Endothelial cell of umbilical vein (primary cell): ENCODE measurements around the gene ACTL8. TPM values are rescaled to one million over a fixed set of nuclear protein-coding genes. Genes with fewer than 3 reads are reported as not detected.

Source experiments
- BruUV-seq: library from RNA; stranded (reverse); fragments of 400-500 nt; replicated peaks from 2 replicates; lab custom pipeline; 2021; lab: Mats Ljungman, UMichigan
- CTCF ChIA-PET: fragments of 300-600, 350-600 bp; sonication (Branson Sonifier 250); formaldehyde crosslinking; loops from one replicate; lab custom pipeline; 2021; ENCODE audit warnings: antibody characterized with exemption, inconsistent platforms; lab: Charles Lee
- POLR2A ChIA-PET: fragments of 300-600, 350-600 bp; sonication (Branson Sonifier 250); formaldehyde crosslinking; loops from one replicate; lab custom pipeline; 2021; ENCODE audit warnings: antibody characterized with exemption, inconsistent platforms; lab: Charles Lee
- DNase-seq: peaks from one replicate; pipeline ENCODE4 v3.0.0-alpha.2; 2011; ENCODE audit warnings: low read depth, low spot score
- FAIRE-seq: peaks from 2 replicates; lab custom pipeline; 2011; peaks lifted over from hg19 to GRCh38; lab: Jason Lieb, UNC
- H2AFZ ChIP-seq: 2 replicates; pipeline ENCODE4 v1.6.0; 2012; ENCODE audit warnings: low read depth, low read length, control low read depth, inconsistent platforms
- H3K27ac ChIP-seq: 2 replicates; pipeline ENCODE4 v1.5.1; 2011; ENCODE audit warnings: low read depth, mild to moderate bottlenecking, control low read depth, low read length, moderate library complexity; ENCODE audit not compliant: insufficient read depth
- H3K27me3 ChIP-seq, 2 experiments: 2 replicates each; pipeline versions ENCODE4 v1.6.0 to v1.6.1; 2011; ENCODE audit warnings: low read length in 2 of 2, mixed read lengths in 1 of 2; ENCODE audit not compliant: control insufficient read depth in 2 of 2, insufficient read depth in 2 of 2
- H3K36me3 ChIP-seq, 2 experiments: 2 replicates in 1 of 2; 3 replicates in 1 of 2; pipeline ENCODE4 v1.5.1; 2011; ENCODE audit warnings: low read length in 2 of 2, mild to moderate bottlenecking in 1 of 2, moderate library complexity in 1 of 2; ENCODE audit not compliant: control insufficient read depth in 2 of 2, insufficient read depth in 2 of 2; ENCODE audit errors: extremely low read depth in 1 of 2
- H3K4me1 ChIP-seq: 3 replicates; pipeline ENCODE4 v1.5.1; 2011; ENCODE audit warnings: mild to moderate bottlenecking, low read length; ENCODE audit not compliant: control insufficient read depth, insufficient read depth; ENCODE audit errors: extremely low read depth
- H3K4me2 ChIP-seq: 2 replicates; pipeline ENCODE4 v1.6.1; 2011; ENCODE audit warnings: low read length, control low read depth, mixed read lengths; ENCODE audit not compliant: insufficient read depth
- H3K4me3 ChIP-seq, 3 experiments: fragments of 200-600 bp in 1 of 3; sonication (generic), shearing (Covaris generic) in 1 of 3; replicated peaks in 1 of 3; 2 replicates each; pipeline ENCODE4 v1.5.1; 2011 to 2016; ENCODE audit warnings: control low read depth in 3 of 3, low read length in 3 of 3, mild to moderate bottlenecking in 2 of 3, inconsistent platforms in 1 of 3, low read depth in 1 of 3, moderate library complexity in 1 of 3; ENCODE audit not compliant: insufficient read depth in 1 of 3
- H3K79me2 ChIP-seq: 2 replicates; pipeline ENCODE4 v1.6.0; 2012; ENCODE audit warnings: low read length, inconsistent platforms; ENCODE audit not compliant: control insufficient read depth, insufficient read depth
- H3K9ac ChIP-seq: replicated peaks from 2 replicates; pipeline ENCODE3; 2011; ENCODE audit warnings: low read length, control low read depth; ENCODE audit not compliant: insufficient read depth; ENCODE audit errors: extremely low read depth
- H3K9me1 ChIP-seq: replicated peaks from 3 replicates; pipeline ENCODE4 v1.6.0; 2011; ENCODE audit warnings: mild to moderate bottlenecking, low read length; ENCODE audit not compliant: control insufficient read depth, insufficient read depth; ENCODE audit errors: extremely low read depth
- H3K9me3 ChIP-seq: replicated peaks from 2 replicates; pipeline ENCODE4 v1.5.1; 2012; ENCODE audit warnings: low read length, inconsistent platforms; ENCODE audit not compliant: control insufficient read depth, insufficient read depth
- H4K20me1 ChIP-seq: replicated peaks from 2 replicates; pipeline ENCODE3; 2011; ENCODE audit warnings: mild to moderate bottlenecking, low read length; ENCODE audit not compliant: control insufficient read depth, insufficient read depth; ENCODE audit errors: extremely low read depth
- EZH2 ChIP-seq: IDR thresholded peaks from 2 replicates; pipeline ENCODE4 v1.6.1; 2012; ENCODE audit warnings: borderline replicate concordance, low read depth, mild to moderate bottlenecking, moderate library complexity, low read length, inconsistent platforms; ENCODE audit not compliant: severe bottlenecking
- FOS ChIP-seq: IDR thresholded peaks from 2 replicates; pipeline ENCODE4 v1.6.1; 2011; ENCODE audit warnings: mild to moderate bottlenecking, low read length, moderate library complexity, borderline replicate concordance; ENCODE audit not compliant: insufficient read depth
- GATA2 ChIP-seq: IDR thresholded peaks from 2 replicates; pipeline ENCODE4 v1.7.0; 2011; ENCODE audit warnings: low read depth, mild to moderate bottlenecking, moderate library complexity, mixed read lengths, low read length; ENCODE audit not compliant: insufficient read length, insufficient read depth
- JUN ChIP-seq: IDR thresholded peaks from 2 replicates; pipeline ENCODE4 v1.6.1; 2011; ENCODE audit warnings: borderline replicate concordance, low read depth; ENCODE audit not compliant: insufficient read length, insufficient read depth
- MYC ChIP-seq: IDR thresholded peaks from one replicate; pipeline ENCODE4 v1.6.1; 2011; ENCODE audit warnings: mild to moderate bottlenecking, low read depth, low read length
- POLR2A ChIP-seq: IDR thresholded peaks from 2 replicates; pipeline ENCODE4 v1.6.1; 2012; ENCODE audit warnings: low read depth, mild to moderate bottlenecking, control low read depth, low read length
- POLR2AphosphoS5 ChIP-seq: IDR thresholded peaks from 2 replicates; pipeline ENCODE4 v1.6.1; 2012; ENCODE audit warnings: low read depth, mild to moderate bottlenecking, control low read depth, low read length, moderate library complexity; ENCODE audit not compliant: insufficient read depth
- dilution Hi-C: fragments of 300-500 bp; cut with MboI; formaldehyde crosslinking; loops from one replicate; pipeline ENCODE4 v1.15.0; 2019; ENCODE audit warnings: low sequenced_read_pairs; ENCODE audit not compliant: extremely low pct_ligation_motif_present
- intact Hi-C: fragments of 100-400 bp; cut with micrococcal nuclease; formaldehyde crosslinking; loops from one replicate; pipeline ENCODE4 v1.10.0; 2022
- polyA plus RNA-seq, 4 experiments: library from polyadenylated mRNA; depleted of rRNA in 3 of 4; stranded (reverse) in 3 of 4; unstranded in 1 of 4; fragments of >200 nt; gene quantifications; 2 replicates each; pipeline versions ENCODE4 v1.2.1 to v1.2.3, GENCODE V29; 2011 to 2012; ENCODE audit warnings: missing spikeins in 1 of 4
- total RNA-seq: library from RNA; stranded (reverse); gene quantifications from 2 replicates; pipeline ENCODE4 v1.2.3, GENCODE V29; 2021
- TF ChIP-seq, protein P1 (sequence below): IDR thresholded peaks from 2 replicates; pipeline ENCODE4 v1.6.1; 2011; ENCODE audit not compliant: insufficient read depth, insufficient read length
- TF ChIP-seq, protein P2 (sequence below), 2 donors: IDR thresholded peaks; 1 replicate in 1 of 2; 2 replicates in 1 of 2; pipeline ENCODE4 v1.5.1; 2011; ENCODE audit warnings: low read length in 2 of 2, mild to moderate bottlenecking in 2 of 2, moderate library complexity in 2 of 2, control low read depth in 1 of 2, inconsistent platforms in 1 of 2, low read depth in 1 of 2; ENCODE audit not compliant: insufficient read depth in 1 of 2; ENCODE audit errors: extremely low read depth in 1 of 2

The ACTL8 gene
- total and polyA plus RNA-seq, 2 donors (not counting 3 experiments of a cell fraction or from before 2014, with no cell fraction given): not detected

DNA sequence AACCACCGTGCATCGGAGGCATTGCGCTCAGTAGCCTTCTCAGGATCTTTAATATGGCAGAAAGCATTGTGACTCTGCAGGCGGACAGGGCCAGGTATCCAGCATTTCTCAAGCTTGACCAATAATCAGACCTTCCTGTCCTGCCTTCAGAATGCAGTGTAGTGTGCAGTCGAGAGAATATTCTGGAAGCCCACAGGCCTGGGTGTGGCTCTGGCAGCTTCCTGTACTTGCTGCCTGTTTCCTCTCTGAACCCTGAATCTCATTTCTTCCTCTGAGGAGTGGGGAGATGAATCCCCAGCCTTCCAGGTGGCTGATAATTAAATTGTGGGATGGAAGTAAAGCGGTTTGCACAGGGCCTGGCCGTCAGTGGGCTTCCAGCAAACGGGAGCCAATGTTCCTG, 42.3 kb downstream of the ACTL8 start:
- Histone ChIP-seq H3K36me3 (no peaks in the 10 kb centered on the region), H3K9me1 (no peaks in the 10 kb centered on the region), H2AFZ (no peak overlapping the region), H3K9ac (no peak overlapping the region), H3K27ac (no peak overlapping the region), H3K4me1 (no peaks in the 10 kb centered on the region), H3K9me3 (no peaks in the 10 kb centered on the region), H3K27me3 (no peaks in the 10 kb centered on the region), H3K4me3 (no peak overlapping the region), H3K79me2 (no peaks in the 10 kb centered on the region), H3K4me2 (no peak overlapping the region), H4K20me1 (no peaks in the 10 kb centered on the region)
- FAIRE-seq: no peak
- POLR2A ChIA-PET: no interaction called here
- dilution Hi-C loops (no loop called here), intact Hi-C loops (no loop called here)
- CTCF ChIA-PET: no interaction called here
- no peak for TF ChIP-seq POLR2AphosphoS5
- TF ChIP-seq FOS: no peak
- no peak for TF ChIP-seq POLR2A
- TF ChIP-seq, protein P1, sequence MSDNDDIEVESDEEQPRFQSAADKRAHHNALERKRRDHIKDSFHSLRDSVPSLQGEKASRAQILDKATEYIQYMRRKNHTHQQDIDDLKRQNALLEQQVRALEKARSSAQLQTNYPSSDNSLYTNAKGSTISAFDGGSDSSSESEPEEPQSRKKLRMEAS: no peak
- TF ChIP-seq EZH2: no peak
- TF ChIP-seq, protein P2, sequence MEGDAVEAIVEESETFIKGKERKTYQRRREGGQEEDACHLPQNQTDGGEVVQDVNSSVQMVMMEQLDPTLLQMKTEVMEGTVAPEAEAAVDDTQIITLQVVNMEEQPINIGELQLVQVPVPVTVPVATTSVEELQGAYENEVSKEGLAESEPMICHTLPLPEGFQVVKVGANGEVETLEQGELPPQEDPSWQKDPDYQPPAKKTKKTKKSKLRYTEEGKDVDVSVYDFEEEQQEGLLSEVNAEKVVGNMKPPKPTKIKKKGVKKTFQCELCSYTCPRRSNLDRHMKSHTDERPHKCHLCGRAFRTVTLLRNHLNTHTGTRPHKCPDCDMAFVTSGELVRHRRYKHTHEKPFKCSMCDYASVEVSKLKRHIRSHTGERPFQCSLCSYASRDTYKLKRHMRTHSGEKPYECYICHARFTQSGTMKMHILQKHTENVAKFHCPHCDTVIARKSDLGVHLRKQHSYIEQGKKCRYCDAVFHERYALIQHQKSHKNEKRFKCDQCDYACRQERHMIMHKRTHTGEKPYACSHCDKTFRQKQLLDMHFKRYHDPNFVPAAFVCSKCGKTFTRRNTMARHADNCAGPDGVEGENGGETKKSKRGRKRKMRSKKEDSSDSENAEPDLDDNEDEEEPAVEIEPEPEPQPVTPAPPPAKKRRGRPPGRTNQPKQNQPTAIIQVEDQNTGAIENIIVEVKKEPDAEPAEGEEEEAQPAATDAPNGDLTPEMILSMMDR (IDR thresholded peaks at IDR 0.05; ENCODE audit: extremely low read depth in 1 of 2, insufficient read depth in 1 of 2, low read depth in 1 of 2, low read length in 2 of 2): no peak
- TF ChIP-seq GATA2: no peak
- TF ChIP-seq JUN: no peak
- TF ChIP-seq MYC: no peak
- no TSS peak for BruUV-seq
- DNase-seq: no peak
